ENCODE data around the gene SEMA4G. TPM values are rescaled to one million over a fixed set of nuclear protein-coding genes. Genes with fewer than 3 reads are reported as not detected.

Gene SEMA4G
- total RNA-seq, 2 experiments from 2014 or later = 0.21 to 0.41 TPM

DNA sequence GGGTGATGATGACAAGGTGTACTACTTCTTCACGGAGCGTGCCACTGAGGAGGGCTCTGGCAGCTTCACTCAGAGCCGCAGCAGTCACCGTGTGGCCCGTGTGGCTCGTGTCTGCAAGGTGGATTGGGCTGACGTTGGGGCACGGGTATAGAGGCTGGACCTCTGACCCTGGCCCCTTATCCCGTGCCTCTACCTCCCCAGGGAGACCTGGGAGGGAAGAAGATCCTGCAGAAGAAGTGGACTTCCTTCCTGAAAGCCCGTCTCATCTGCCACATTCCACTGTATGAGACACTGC lies 9.5 kb downstream of the SEMA4G start:
- H3K36me3 ChIP-seq (ENCODE audit: insufficient read depth, low read length) = no peaks in the 10 kb centered on the region; the same call in 1 of the 2 replicates
- BruUV-seq (replicated peaks) = no TSS peak
- TF ChIP-seq, protein P1, sequence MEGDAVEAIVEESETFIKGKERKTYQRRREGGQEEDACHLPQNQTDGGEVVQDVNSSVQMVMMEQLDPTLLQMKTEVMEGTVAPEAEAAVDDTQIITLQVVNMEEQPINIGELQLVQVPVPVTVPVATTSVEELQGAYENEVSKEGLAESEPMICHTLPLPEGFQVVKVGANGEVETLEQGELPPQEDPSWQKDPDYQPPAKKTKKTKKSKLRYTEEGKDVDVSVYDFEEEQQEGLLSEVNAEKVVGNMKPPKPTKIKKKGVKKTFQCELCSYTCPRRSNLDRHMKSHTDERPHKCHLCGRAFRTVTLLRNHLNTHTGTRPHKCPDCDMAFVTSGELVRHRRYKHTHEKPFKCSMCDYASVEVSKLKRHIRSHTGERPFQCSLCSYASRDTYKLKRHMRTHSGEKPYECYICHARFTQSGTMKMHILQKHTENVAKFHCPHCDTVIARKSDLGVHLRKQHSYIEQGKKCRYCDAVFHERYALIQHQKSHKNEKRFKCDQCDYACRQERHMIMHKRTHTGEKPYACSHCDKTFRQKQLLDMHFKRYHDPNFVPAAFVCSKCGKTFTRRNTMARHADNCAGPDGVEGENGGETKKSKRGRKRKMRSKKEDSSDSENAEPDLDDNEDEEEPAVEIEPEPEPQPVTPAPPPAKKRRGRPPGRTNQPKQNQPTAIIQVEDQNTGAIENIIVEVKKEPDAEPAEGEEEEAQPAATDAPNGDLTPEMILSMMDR (conservative IDR thresholded peaks at IDR 0.05; ENCODE audit: low read length) = no peak
- no peak for TF ChIP-seq EZH2phosphoT487 (IDR thresholded peaks at IDR 0.05; ENCODE audit: borderline replicate concordance, low read depth, low read length)
- H3K79me2 ChIP-seq (ENCODE audit: insufficient read depth, low read depth, low read length) = no peaks in the 10 kb centered on the region
- no peak overlapping the region for H2AFZ ChIP-seq (ENCODE audit: low read length)
- no peak for DNase-seq (ENCODE audit: low spot score)
- H4K20me1 ChIP-seq (ENCODE audit: insufficient read depth, low read length) = no peaks in the 10 kb centered on the region
- no peaks in the 10 kb centered on the region for H3K4me1 ChIP-seq (ENCODE audit: insufficient read depth, low read length, poor library complexity, severe bottlenecking)
- no peak overlapping the region for H3K4me2 ChIP-seq (ENCODE audit: low read length)
- H3K4me3 ChIP-seq (ENCODE audit: low read depth, low read length, poor library complexity, severe bottlenecking) = no peak overlapping the region
- ChIA-PET POLR2A (no interaction called here), CTCF (ENCODE audit: unreplicated experiment) (no interaction called here)
- H3K27ac ChIP-seq (ENCODE audit: low read depth, low read length, poor library complexity, severe bottlenecking) = no peak overlapping the region
- no peaks in the 10 kb centered on the region for H3K9me2 ChIP-seq (ENCODE audit: insufficient read depth, low read length)
- no peaks in the 10 kb centered on the region for H3K9me3 ChIP-seq (ENCODE audit: low read length)
- intact Hi-C loops (cut with micrococcal nuclease; ENCODE audit: unreplicated experiment) = no loop called here

DNA sequence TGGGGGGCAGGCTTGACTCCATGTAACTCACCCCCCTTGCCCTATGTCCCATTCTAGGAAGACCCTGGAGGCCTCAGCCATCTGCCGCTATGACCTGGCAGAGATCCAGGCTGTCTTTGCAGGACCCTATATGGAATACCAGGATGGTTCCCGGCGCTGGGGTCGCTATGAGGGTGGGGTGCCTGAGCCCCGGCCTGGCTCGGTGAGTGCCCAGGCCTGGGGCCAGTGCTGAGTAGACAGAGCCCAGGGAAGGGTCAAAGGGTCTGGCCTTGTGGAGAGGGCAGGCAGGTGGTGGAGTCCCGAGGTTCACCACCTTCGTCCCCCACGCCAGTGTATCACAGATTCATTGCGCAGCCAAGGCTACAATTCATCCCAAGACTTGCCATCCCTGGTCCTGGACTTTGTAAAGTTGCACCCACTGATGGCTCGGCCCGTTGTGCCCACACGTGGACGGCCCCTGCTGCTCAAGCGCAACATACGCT lies 10.5 kb downstream of the SEMA4G start:
- ChIA-PET CTCF (ENCODE audit: unreplicated experiment) (interaction anchor here (0.5 kb wide), 1 partner anchor 34 kb away, joined by 4 read pairs; no protein-coding TSS in a partner anchor), POLR2A (no interaction called here)
- no peaks in the 10 kb centered on the region for H3K4me1 ChIP-seq (ENCODE audit: insufficient read depth, low read length, poor library complexity, severe bottlenecking)
- no peaks in the 10 kb centered on the region for H3K79me2 ChIP-seq (ENCODE audit: insufficient read depth, low read depth, low read length)
- H3K4me2 ChIP-seq (ENCODE audit: low read length) = no peak overlapping the region
- BruUV-seq (replicated peaks) = no TSS peak
- no peaks in the 10 kb centered on the region; the same call in 1 of the 2 replicates for H3K36me3 ChIP-seq (ENCODE audit: insufficient read depth, low read length)
- DNase-seq (ENCODE audit: low spot score) = no peak
- no peaks in the 10 kb centered on the region for H3K9me3 ChIP-seq (ENCODE audit: low read length)
- TF ChIP-seq EZH2phosphoT487 (IDR thresholded peaks at IDR 0.05; ENCODE audit: borderline replicate concordance, low read depth, low read length) = no peak
- TF ChIP-seq, protein P1 (conservative IDR thresholded peaks at IDR 0.05; ENCODE audit: low read length) = no peak
- H4K20me1 ChIP-seq (ENCODE audit: insufficient read depth, low read length) = no peaks in the 10 kb centered on the region
- no peak overlapping the region for H3K27ac ChIP-seq (ENCODE audit: low read depth, low read length, poor library complexity, severe bottlenecking)
- H2AFZ ChIP-seq (ENCODE audit: low read length) = no peak overlapping the region
- no peak overlapping the region for H3K4me3 ChIP-seq (ENCODE audit: low read depth, low read length, poor library complexity, severe bottlenecking)
- H3K9me2 ChIP-seq (ENCODE audit: insufficient read depth, low read length) = no peaks in the 10 kb centered on the region
- intact Hi-C loops (cut with micrococcal nuclease; ENCODE audit: unreplicated experiment) = no loop called here

DNA sequence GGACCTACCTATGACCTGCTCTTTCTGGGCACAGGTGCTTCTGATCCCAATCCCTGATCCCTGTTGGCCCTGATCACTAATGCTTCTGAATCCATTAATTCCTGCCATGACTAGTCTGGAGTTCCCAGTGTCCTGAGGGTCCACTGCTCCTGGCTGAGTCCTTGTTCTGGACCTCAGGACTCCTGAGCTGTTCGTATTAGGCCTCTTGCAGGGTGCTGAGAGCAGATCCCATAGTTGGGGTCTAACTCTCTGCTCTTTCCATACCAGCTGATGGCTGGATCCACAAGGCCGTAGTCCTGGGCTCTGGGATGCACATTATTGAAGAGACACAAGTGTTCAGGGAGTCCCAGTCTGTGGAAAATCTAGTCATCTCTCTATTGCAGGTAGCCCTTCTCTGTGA lies 11.0 kb downstream of the SEMA4G start:
- Histone ChIP-seq H4K20me1 (ENCODE audit: insufficient read depth, low read length) (no peaks in the 10 kb centered on the region), H3K36me3 (ENCODE audit: insufficient read depth, low read length) (no peaks in the 10 kb centered on the region; the same call in 1 of the 2 replicates), H3K4me3 (ENCODE audit: low read depth, low read length, poor library complexity, severe bottlenecking) (no peak overlapping the region), H3K4me2 (ENCODE audit: low read length) (no peak overlapping the region), H3K79me2 (ENCODE audit: insufficient read depth, low read depth, low read length) (no peaks in the 10 kb centered on the region), H2AFZ (ENCODE audit: low read length) (no peak overlapping the region), H3K9me3 (ENCODE audit: low read length) (no peaks in the 10 kb centered on the region), H3K9me2 (ENCODE audit: insufficient read depth, low read length) (no peaks in the 10 kb centered on the region), H3K27ac (ENCODE audit: low read depth, low read length, poor library complexity, severe bottlenecking) (no peak overlapping the region), H3K4me1 (ENCODE audit: insufficient read depth, low read length, poor library complexity, severe bottlenecking) (peaks cover 2% of the 10 kb centered on the region)
- no peak for DNase-seq (ENCODE audit: low spot score)
- intact Hi-C loops (cut with micrococcal nuclease; ENCODE audit: unreplicated experiment) = no loop called here
- BruUV-seq (replicated peaks) = no TSS peak
- ChIA-PET CTCF (ENCODE audit: unreplicated experiment) (interaction anchor here (0.5 kb wide), 1 partner anchor 33 kb away, joined by 4 read pairs; no protein-coding TSS in a partner anchor), POLR2A (no interaction called here)
- TF ChIP-seq, protein P1 (conservative IDR thresholded peaks at IDR 0.05; ENCODE audit: low read length) = no peak
- TF ChIP-seq EZH2phosphoT487 (IDR thresholded peaks at IDR 0.05; ENCODE audit: borderline replicate concordance, low read depth, low read length) = no peak

Measured in OCI-LY7 (cell line).